PC-3 (cell line): ENCODE data around the gene LSM2.

Experiments used
- CTCF ChIP-seq: fragments of 300-600 bp; sonication (generic); conservative IDR thresholded peaks from 2 replicates; pipeline ENCODE4 v1.5.1; 2017; ENCODE audit warnings: antibody characterized with exemption, low read depth, mild to moderate bottlenecking, low read length
- EZH2 ChIP-seq: fragments of 300-600 bp; sonication (generic); IDR thresholded peaks from one replicate; pipeline ENCODE4 v1.6.1; 2017; ENCODE audit warnings: antibody characterized with exemption, mild to moderate bottlenecking, low read length; ENCODE audit not compliant: unreplicated experiment
- EZH2phosphoT487 ChIP-seq: fragments of 300-600 bp; sonication (generic); IDR thresholded peaks from 2 replicates; pipeline ENCODE4 v1.6.1; 2018; ENCODE audit warnings: mild to moderate bottlenecking, antibody characterized with exemption, low read length, borderline replicate concordance

- TF ChIP-seq CTCF (no peak), EZH2 (no peak), EZH2phosphoT487 (no peak)
Observed at GRCh38 chr6:31796993-31797385, 9.8 kb downstream of the LSM2 start.
